ENCODE data around the gene ARHGEF28. TPM values are rescaled to one million over a fixed set of nuclear protein-coding genes. Genes with fewer than 3 reads are reported as not detected.
A peak's percentile ranks its signal among the peaks of the same experiment; 100 is the strongest.

Gene ARHGEF28
- total and polyA plus RNA-seq, 10 of the 15 experiments (the other 5 are each of a cell fraction or from before 2014, with no cell fraction given): 0.10 to 0.72 (median 0.22) TPM; not detected in 2

GRCh38 chr5:73902327-73903051, 276.5 kb downstream of the ARHGEF28 start:
- ChIA-PET POLR2A (interaction anchor here (1.5 kb wide), 1 partner anchor 740 kb away, joined by 6 read pairs; no protein-coding TSS in a partner anchor), CTCF (interaction anchor here (0.6 to 3.7 kb wide), 52 partner anchors 8 to 1017 kb away, joined by 3 to 65 read pairs (median 4); partner anchors contain the start of gene ENC1), SMC1A (ENCODE audit: uncharacterized antibody, unreplicated experiment) (interaction anchor here (0.6 to 3.5 kb wide), 33 partner anchors 9 to 1779 kb away, joined by 3 to 71 read pairs (median 4); partner anchors contain the start of gene ENC1), RAD21 (ENCODE audit: unreplicated experiment) (interaction anchor here (0.7 to 3.5 kb wide), 14 partner anchors 8 to 1335 kb away, joined by 3 to 45 read pairs (median 4); partner anchors contain the start of gene ENC1)
- FAIRE-seq (peak; percentile 93), DNase-seq (ENCODE audit: low read depth, low spot score) (peak; percentile 55), ATAC-seq (peak; percentile 3; the same call in 1 of the 3 replicates)
- Histone ChIP-seq H3K79me2 (ENCODE audit: control insufficient read depth, insufficient read depth, low read length) (no peaks in the 10 kb centered on the region), H2AFZ (ENCODE audit: control insufficient read depth, low read depth, low read length) (no peak overlapping the region), H3K4me2 (ENCODE audit: control insufficient read depth, insufficient read depth) (no peak overlapping the region), H3K27ac (ENCODE audit: control insufficient read depth, insufficient read depth) (no peak overlapping the region), H4K20me1 (ENCODE audit: control insufficient read depth, insufficient read depth) (no peaks in the 10 kb centered on the region), H3K4me1 (ENCODE audit: control insufficient read depth, insufficient read depth, low read length) (peaks cover 12% of the 10 kb centered on the region), H3K9me3 (replicated peaks; ENCODE audit: control insufficient read depth, insufficient read depth, low read length) (no peaks in the 10 kb centered on the region; the same call in 2 of the 3 replicates), H3K36me3 (ENCODE audit: control insufficient read depth in 2 of 2, insufficient read depth in 2 of 2, low read length in 1 of 2) (no peaks in the 10 kb centered on the region), H3K4me3 (no peak overlapping the region), H3K27me3 (replicated peaks in 1 of 2; ENCODE audit: control insufficient read depth in 2 of 2, insufficient read depth in 2 of 2, low read length in 1 of 2) (peaks cover 0 to 7% of the 10 kb centered on the region in 2 experiments; a peak in 1 of 4 replicates), H3K9ac (ENCODE audit: control insufficient read depth, insufficient read depth, low read length) (no peak overlapping the region)
- TF ChIP-seq ZZZ3 (IDR thresholded peaks at IDR 0.05; ENCODE audit: control insufficient read depth, insufficient read length, low read depth) (no peak), WRNIP1 (IDR thresholded peaks at IDR 0.05; ENCODE audit: borderline replicate concordance, low read depth, low read length) (no peak), CTCF (IDR thresholded peaks at IDR 0.05 in 2 of 3, conservative IDR thresholded peaks at IDR 0.05 in 1 of 3; ENCODE audit: control insufficient read depth in 2 of 3, extremely low read depth in 1 of 3, insufficient read depth in 1 of 3, low read depth in 3 of 3, low read length in 3 of 3) (peak; percentile 33 to 72 (median 68); a peak in 5 of 6 replicates), RAD21 (IDR thresholded peaks at IDR 0.05; ENCODE audit: insufficient read depth, low read depth, low read length) (peak; percentile 86), RELA (IDR thresholded peaks at IDR 0.05; ENCODE audit: borderline replicate concordance, partially characterized antibody) (no peak), CREB1 (IDR thresholded peaks at IDR 0.05; ENCODE audit: low read depth) (no peak), SMC3 (IDR thresholded peaks at IDR 0.05; ENCODE audit: borderline replicate concordance, low read length) (peak; percentile 85), ZNF274 (IDR thresholded peaks at IDR 0.05; ENCODE audit: insufficient read depth, insufficient read length) (no peak), FOXM1 (IDR thresholded peaks at IDR 0.05; ENCODE audit: low read depth, low read length) (peak; percentile 34; the same call in 1 of the 2 replicates), RUNX3 (IDR thresholded peaks at IDR 0.05; ENCODE audit: low read length) (peak; percentile 80), JUNB (IDR thresholded peaks at IDR 0.05) (peak; percentile 17; the same call in 1 of the 2 replicates)
- TF ChIP-seq, protein P1, sequence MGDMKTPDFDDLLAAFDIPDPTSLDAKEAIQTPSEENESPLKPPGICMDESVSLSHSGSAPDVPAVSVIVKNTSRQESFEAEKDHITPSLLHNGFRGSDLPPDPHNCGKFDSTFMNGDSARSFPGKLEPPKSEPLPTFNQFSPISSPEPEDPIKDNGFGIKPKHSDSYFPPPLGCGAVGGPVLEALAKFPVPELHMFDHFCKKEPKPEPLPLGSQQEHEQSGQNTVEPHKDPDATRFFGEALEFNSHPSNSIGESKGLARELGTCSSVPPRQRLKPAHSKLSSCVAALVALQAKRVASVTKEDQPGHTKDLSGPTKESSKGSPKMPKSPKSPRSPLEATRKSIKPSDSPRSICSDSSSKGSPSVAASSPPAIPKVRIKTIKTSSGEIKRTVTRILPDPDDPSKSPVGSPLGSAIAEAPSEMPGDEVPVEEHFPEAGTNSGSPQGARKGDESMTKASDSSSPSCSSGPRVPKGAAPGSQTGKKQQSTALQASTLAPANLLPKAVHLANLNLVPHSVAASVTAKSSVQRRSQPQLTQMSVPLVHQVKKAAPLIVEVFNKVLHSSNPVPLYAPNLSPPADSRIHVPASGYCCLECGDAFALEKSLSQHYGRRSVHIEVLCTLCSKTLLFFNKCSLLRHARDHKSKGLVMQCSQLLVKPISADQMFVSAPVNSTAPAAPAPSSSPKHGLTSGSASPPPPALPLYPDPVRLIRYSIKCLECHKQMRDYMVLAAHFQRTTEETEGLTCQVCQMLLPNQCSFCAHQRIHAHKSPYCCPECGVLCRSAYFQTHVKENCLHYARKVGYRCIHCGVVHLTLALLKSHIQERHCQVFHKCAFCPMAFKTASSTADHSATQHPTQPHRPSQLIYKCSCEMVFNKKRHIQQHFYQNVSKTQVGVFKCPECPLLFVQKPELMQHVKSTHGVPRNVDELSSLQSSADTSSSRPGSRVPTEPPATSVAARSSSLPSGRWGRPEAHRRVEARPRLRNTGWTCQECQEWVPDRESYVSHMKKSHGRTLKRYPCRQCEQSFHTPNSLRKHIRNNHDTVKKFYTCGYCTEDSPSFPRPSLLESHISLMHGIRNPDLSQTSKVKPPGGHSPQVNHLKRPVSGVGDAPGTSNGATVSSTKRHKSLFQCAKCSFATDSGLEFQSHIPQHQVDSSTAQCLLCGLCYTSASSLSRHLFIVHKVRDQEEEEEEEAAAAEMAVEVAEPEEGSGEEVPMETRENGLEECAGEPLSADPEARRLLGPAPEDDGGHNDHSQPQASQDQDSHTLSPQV (IDR thresholded peaks at IDR 0.05): 0 out of 2 replicates have a peak, but pooled peaks have one; percentile 21
- intact Hi-C loops (cut with micrococcal nuclease; ENCODE audit: unreplicated experiment) (loop anchor here (1.0 to 10.0 kb wide), 4 partner anchors 135 to 746 kb away; no protein-coding TSS in a partner anchor), in situ Hi-C loops (cut with MboI) (loop anchor here (5.0 kb wide), 1 partner anchor 745 kb away; no protein-coding TSS in a partner anchor)
- BruUV-seq (replicated peaks): no TSS peak
- WGBS (ENCODE audit: insufficient coverage, insufficient replicate concordance, low lambda C conversion rate, missing lambda C conversion rate): 15% methylated on average over 10 of the region's 10 CpGs

Data from GM12878 (cell line).